Kidney (tissue), 14 donors: ENCODE measurements around the gene CCDC102A. TPM values are rescaled to one million over a fixed set of nuclear protein-coding genes. Genes with fewer than 3 reads are reported as not detected.

Experiments
- DNase-seq, 5 donors: peaks; one replicate each; pipeline ENCODE4 v3.0.0-alpha.2; 2013 to 2020
- FAIRE-seq: peaks from 2 replicates; lab custom pipeline; 2012; peaks lifted over from hg19 to GRCh38; lab: Jason Lieb, UNC
- H3K27ac ChIP-seq, 2 donors: one replicate each; pipeline ENCODE4 v1.7.0; 2013; ENCODE audit warnings: low read depth in 2 of 2, low read length in 2 of 2, inconsistent platforms in 1 of 2
- H3K27me3 ChIP-seq: one replicate; pipeline ENCODE4 v1.7.1; 2013; ENCODE audit warnings: low read length, inconsistent platforms; ENCODE audit not compliant: control insufficient read depth, insufficient read depth
- H3K36me3 ChIP-seq, 3 donors: one replicate each; pipeline versions ENCODE4 v1.7.0 to v1.7.1; 2013; ENCODE audit warnings: low read length in 3 of 3, control low read depth in 1 of 3, inconsistent platforms in 1 of 3; ENCODE audit not compliant: insufficient read depth in 3 of 3, control insufficient read depth in 2 of 3
- H3K4me1 ChIP-seq, 3 donors: one replicate each; pipeline versions ENCODE4 v1.7.0 to v1.7.1; 2013; ENCODE audit warnings: low read length in 3 of 3, inconsistent platforms in 1 of 3, low read depth in 1 of 3; ENCODE audit not compliant: control insufficient read depth in 2 of 3, insufficient read depth in 2 of 3
- H3K4me3 ChIP-seq, 3 donors: one replicate each; pipeline versions ENCODE4 v1.7.0 to v1.8.1; 2013; ENCODE audit warnings: low read length in 3 of 3, control low read depth in 1 of 3, inconsistent platforms in 1 of 3
- H3K9ac ChIP-seq, 3 donors: one replicate each; pipeline versions ENCODE4 v1.7.0 to v1.7.1; 2013; ENCODE audit warnings: low read length in 3 of 3, control low read depth in 1 of 3, inconsistent platforms in 1 of 3
- H3K9me3 ChIP-seq, 3 donors: one replicate each; pipeline versions ENCODE4 v1.7.0 to v1.7.1; 2013; ENCODE audit warnings: low read length in 3 of 3, control low read depth in 1 of 3, inconsistent platforms in 1 of 3; ENCODE audit not compliant: control insufficient read depth in 2 of 3, insufficient read depth in 1 of 3
- CTCF ChIP-seq: IDR thresholded peaks from 3 replicates; pipeline ENCODE4 v1.5.1; 2012; ENCODE audit warnings: mild to moderate bottlenecking, moderate library complexity, borderline replicate concordance; ENCODE audit not compliant: insufficient read depth; ENCODE audit errors: extremely low read depth
- intact Hi-C: fragments of 100-400 bp; cut with DNase I; formaldehyde crosslinking; loops from one replicate; pipeline ENCODE4 v1.11.1; 2022
- polyA plus RNA-seq: library from polyadenylated mRNA; stranded (reverse); fragments of 350-450 nt; fragmentation: Illumina TruSeq; extraction: RNeasy Lipid Tissue Mini Kit (QIAGEN cat#74804); gene quantifications from one replicate; pipeline ENCODE4 v1.2.3, GENCODE V29; 2014; ENCODE audit warnings: low read depth, low replicate concordance; ENCODE audit not compliant: insufficient read depth
- total RNA-seq: library from RNA; stranded (reverse); fragmentation: NEBNext Ultra II Directional; extraction: Animal tissue kit (Norgen Biotek cat#: 25700); gene quantifications from one replicate; pipeline ENCODE4 v1.2.1, GENCODE V29; 2021
- donor health status: control.
- donor health status: control.
- donor health status: control.
- donor health status: control.
- donor health status: control.
- donor health status: DM: yes; HTN: yes; CAD: no.
- donor health status: Normal renal cell carcinoma (clear cell type).

Gene CCDC102A
- total and polyA plus RNA-seq, 2 donors from 2014 or later, result 5.7 to 11.9 TPM

- Histone ChIP-seq H3K27ac (peak overlapping the region; percentile 68 to 71), H3K4me1 (peaks cover 0 to 52% (median 40%) of the 10 kb centered on the region in 3 donors), H3K4me3 (peak overlapping the region; percentile 68 to 72 (median 70)), H3K9me3 (no peaks in the 10 kb centered on the region), H3K36me3 (peaks cover 0 to 7% (median 7%) of the 10 kb centered on the region in 3 donors), H3K9ac (peak overlapping the region; percentile 36 to 55 (median 39)), H3K27me3 (no peaks in the 10 kb centered on the region)
- DNase-seq, result peak in 4 of 5 donors; percentile 65 to 87 (median 76)
- intact Hi-C loops, result no loop called here
- TF ChIP-seq CTCF, result no peak
- FAIRE-seq, result no peak
Measured at GRCh38 chr16:57479205-57479975, 57.0 kb downstream of the CCDC102A start.

- peaks cover 0 to 15% (median 14%) of the 10 kb centered on the region in 3 donors for H3K36me3 ChIP-seq
- H3K9me3 ChIP-seq, result no peaks in the 10 kb centered on the region
- no peak for TF ChIP-seq CTCF
- H3K27ac ChIP-seq, result peak overlapping the region in 1 of 2 donors; percentile 68
- no peaks in the 10 kb centered on the region for H3K27me3 ChIP-seq
- peaks cover 0 to 48% (median 39%) of the 10 kb centered on the region in 3 donors for H3K4me1 ChIP-seq
- H3K4me3 ChIP-seq, result peak overlapping the region; percentile 68 to 72 (median 70)
- H3K9ac ChIP-seq, result peak overlapping the region in 1 of 3 donors; percentile 51
- intact Hi-C loops, result no loop called here
- DNase-seq, result peak in 1 of 5 donors; percentile 58
- FAIRE-seq, result no peak
Measured at GRCh38 chr16:57478396-57479204, 57.8 kb downstream of the CCDC102A start.

- Histone ChIP-seq H3K27ac (no peak overlapping the region), H3K9me3 (no peaks in the 10 kb centered on the region), H3K4me1 (peaks cover 0 to 54% (median 39%) of the 10 kb centered on the region in 3 donors), H3K27me3 (no peaks in the 10 kb centered on the region), H3K4me3 (no peak overlapping the region), H3K9ac (no peak overlapping the region), H3K36me3 (peaks cover 0 to 24% (median 20%) of the 10 kb centered on the region in 3 donors)
- FAIRE-seq, result no peak
- intact Hi-C loops, result no loop called here
- no peak for TF ChIP-seq CTCF
- peak in 2 of 5 donors; percentile 20 to 52 for DNase-seq
Measured at GRCh38 chr16:57477531-57478202, 58.7 kb downstream of the CCDC102A start.
